H9 (cell line): ENCODE results near the gene PRKCA. TPM values are rescaled to one million over a fixed set of nuclear protein-coding genes. Genes with fewer than 3 reads are reported as not detected.

Experiments
- DNase-seq: peaks from one replicate; pipeline ENCODE4 v3.0.0-alpha.2; 2017
- H2AFZ ChIP-seq: one replicate; pipeline ENCODE4 v1.6.1; 2013; ENCODE audit warnings: mild to moderate bottlenecking, low read length, control low read depth, moderate library complexity
- H2AK5ac ChIP-seq: 2 replicates; pipeline ENCODE4 v1.6.1; 2013; ENCODE audit warnings: low read length, control low read depth, mixed read lengths; ENCODE audit not compliant: insufficient read length
- H2BK120ac ChIP-seq: one replicate; pipeline ENCODE4 v1.6.1; 2013; ENCODE audit warnings: low read depth, mild to moderate bottlenecking, low read length, control low read depth, inconsistent platforms; ENCODE audit not compliant: poor library complexity, severe bottlenecking
- H2BK12ac ChIP-seq: 2 replicates; pipeline ENCODE4 v1.6.1; 2013; ENCODE audit warnings: low read length, control low read depth, mixed read lengths, low read depth; ENCODE audit not compliant: insufficient read length
- H2BK15ac ChIP-seq: 2 replicates; pipeline ENCODE4 v1.6.1; 2013; ENCODE audit warnings: low read depth, low read length, control low read depth
- H2BK20ac ChIP-seq: one replicate; pipeline ENCODE4 v1.6.1; 2013; ENCODE audit warnings: low read depth, mild to moderate bottlenecking, low read length, control low read depth, inconsistent platforms; ENCODE audit not compliant: poor library complexity, severe bottlenecking
- H2BK5ac ChIP-seq: 2 replicates; pipeline ENCODE4 v1.6.1; 2013; ENCODE audit warnings: low read length, control low read depth, mixed read lengths; ENCODE audit not compliant: insufficient read length
- H3K14ac ChIP-seq: 2 replicates; pipeline ENCODE4 v1.6.1; 2013; ENCODE audit warnings: low read length, control low read depth; ENCODE audit not compliant: insufficient read depth
- H3K18ac ChIP-seq: 2 replicates; pipeline ENCODE4 v1.6.1; 2013; ENCODE audit warnings: low read depth, mild to moderate bottlenecking, mixed read lengths, low read length, control low read depth; ENCODE audit not compliant: insufficient read length
- H3K23ac ChIP-seq: 2 replicates; pipeline ENCODE4 v1.6.1; 2013; ENCODE audit warnings: low read length, control low read depth, mixed read lengths, low read depth; ENCODE audit not compliant: insufficient read length
- H3K23me2 ChIP-seq: 2 replicates; pipeline ENCODE4 v1.6.1; 2013; ENCODE audit warnings: low read depth, mild to moderate bottlenecking, mixed read lengths, low read length, control low read depth; ENCODE audit not compliant: insufficient read length, poor library complexity, severe bottlenecking
- H3K27ac ChIP-seq: 2 replicates; pipeline ENCODE4 v1.5.1; 2013; ENCODE audit warnings: low read length, control low read depth, mixed read lengths, low read depth; ENCODE audit not compliant: insufficient read length
- H3K27me3 ChIP-seq: 2 replicates; pipeline ENCODE4 v1.6.1; 2013; ENCODE audit warnings: low read length, control low read depth, inconsistent platforms; ENCODE audit not compliant: insufficient read depth
- H3K4ac ChIP-seq: 2 replicates; pipeline ENCODE4 v1.6.1; 2013; ENCODE audit warnings: low read depth, mild to moderate bottlenecking, control low read depth, inconsistent platforms, low read length, moderate library complexity
- H3K4me1 ChIP-seq: 2 replicates; pipeline ENCODE4 v1.6.1; 2013; ENCODE audit warnings: low read length, control low read depth, inconsistent platforms; ENCODE audit not compliant: insufficient read depth
- H3K4me2 ChIP-seq: 2 replicates; pipeline ENCODE4 v1.6.1; 2013; ENCODE audit warnings: low read length, control low read depth, mixed read lengths; ENCODE audit not compliant: insufficient read length, insufficient read depth
- H3K56ac ChIP-seq: 2 replicates; pipeline ENCODE4 v1.6.1; 2013; ENCODE audit warnings: low read depth, mild to moderate bottlenecking, mixed read lengths, low read length, control low read depth; ENCODE audit not compliant: insufficient read length
- H3K79me1 ChIP-seq: 2 replicates; pipeline ENCODE4 v1.6.1; 2013; ENCODE audit warnings: low read depth, mild to moderate bottlenecking, moderate library complexity, low read length, control low read depth, inconsistent platforms; ENCODE audit not compliant: insufficient read depth, poor library complexity, severe bottlenecking
- H3K79me2 ChIP-seq: 2 replicates; pipeline ENCODE4 v1.6.1; 2013; ENCODE audit warnings: low read length, control low read depth, inconsistent platforms; ENCODE audit not compliant: insufficient read depth
- H3K9ac ChIP-seq: 2 replicates; pipeline ENCODE4 v1.6.1; 2013; ENCODE audit warnings: low read length, control low read depth, mixed read lengths; ENCODE audit not compliant: insufficient read length; ENCODE audit errors: extremely low read depth
- H3K9me3 ChIP-seq: one replicate; pipeline ENCODE4 v1.6.1; 2013; ENCODE audit warnings: low read depth, low read length, inconsistent platforms; ENCODE audit not compliant: control insufficient read depth
- H3T11ph ChIP-seq: one replicate; pipeline ENCODE4 v1.6.1; 2013; ENCODE audit warnings: mild to moderate bottlenecking, low read length, control low read depth, inconsistent platforms
- H4K20me1 ChIP-seq: one replicate; pipeline ENCODE4 v1.6.1; 2013; ENCODE audit not compliant: control insufficient read depth, insufficient read length, insufficient read depth
- H4K5ac ChIP-seq: 2 replicates; pipeline ENCODE4 v1.6.1; 2013; ENCODE audit warnings: low read depth, mild to moderate bottlenecking, mixed read lengths, low read length, control low read depth; ENCODE audit not compliant: insufficient read length
- H4K8ac ChIP-seq: replicated peaks from 2 replicates; pipeline ENCODE4 v1.6.1; 2013; ENCODE audit warnings: low read length, control low read depth, mixed read lengths, low read depth; ENCODE audit not compliant: insufficient read length
- H4K91ac ChIP-seq: 2 replicates; pipeline ENCODE4 v1.6.1; 2013; ENCODE audit warnings: low read depth, mild to moderate bottlenecking, moderate library complexity, mixed read lengths, low read length, control low read depth; ENCODE audit not compliant: insufficient read length
- H3K27ac Mint-ChIP-seq, 3 experiments: 2 replicates in 2 of 3; 3 replicates in 1 of 3; pipeline ENCODE4 v1.8.0; 2020 to 2021; ENCODE audit warnings: mixed read lengths in 3 of 3, mild to moderate bottlenecking in 1 of 3, moderate library complexity in 1 of 3
- H3K27me3 Mint-ChIP-seq: 2 replicates; pipeline ENCODE4 v1.8.0; 2021; ENCODE audit warnings: low read depth, mild to moderate bottlenecking, moderate library complexity, mixed read lengths
- H3K36me3 Mint-ChIP-seq, 3 experiments: 2 replicates in 2 of 3; 3 replicates in 1 of 3; pipeline ENCODE4 v1.8.0; 2020 to 2021; ENCODE audit warnings: low read depth in 3 of 3, mixed read lengths in 3 of 3; ENCODE audit not compliant: insufficient read depth in 1 of 3
- H3K4me1 Mint-ChIP-seq, 2 experiments: 2 replicates each; pipeline ENCODE4 v1.8.0; 2020; ENCODE audit warnings: mixed read lengths in 2 of 2
- H3K4me3 Mint-ChIP-seq, 2 experiments: 2 replicates in 1 of 2; 3 replicates in 1 of 2; pipeline ENCODE4 v1.8.0; 2020 to 2021; ENCODE audit warnings: mild to moderate bottlenecking in 2 of 2, mixed read lengths in 2 of 2, moderate library complexity in 1 of 2
- H3K9me3 Mint-ChIP-seq, 2 experiments: 2 replicates in 1 of 2; 3 replicates in 1 of 2; pipeline ENCODE4 v1.8.0; 2020; ENCODE audit warnings: mild to moderate bottlenecking in 2 of 2, mixed read lengths in 2 of 2, moderate library complexity in 1 of 2
- WGBS: extraction: QIAGEN DNeasy Blood & Tissue Kit; methylation state at CpG from one replicate; pipeline ENCODE4 v1.1.7; 2013; ENCODE audit warnings: missing lambda C conversion rate, low lambda C conversion rate, mixed read lengths; ENCODE audit not compliant: insufficient read length; ENCODE audit errors: extremely low coverage; 5-methylcytosine and 5-hydroxymethylcytosine counted together
- total RNA-seq: library from RNA; stranded (reverse); gene quantifications from 2 replicates; pipeline ENCODE4 v1.2.1, GENCODE V29; 2021
- TF ChIP-seq, protein P1 (sequence below): fragments of 200-600 bp; sonication (generic); conservative IDR thresholded peaks from 3 replicates; pipeline ENCODE4 v1.8.0; 2021; ENCODE audit warnings: antibody characterized with exemption, mild to moderate bottlenecking

The PRKCA gene
- total RNA-seq, 1 experiment from 2014 or later = 10.5 TPM

DNA sequence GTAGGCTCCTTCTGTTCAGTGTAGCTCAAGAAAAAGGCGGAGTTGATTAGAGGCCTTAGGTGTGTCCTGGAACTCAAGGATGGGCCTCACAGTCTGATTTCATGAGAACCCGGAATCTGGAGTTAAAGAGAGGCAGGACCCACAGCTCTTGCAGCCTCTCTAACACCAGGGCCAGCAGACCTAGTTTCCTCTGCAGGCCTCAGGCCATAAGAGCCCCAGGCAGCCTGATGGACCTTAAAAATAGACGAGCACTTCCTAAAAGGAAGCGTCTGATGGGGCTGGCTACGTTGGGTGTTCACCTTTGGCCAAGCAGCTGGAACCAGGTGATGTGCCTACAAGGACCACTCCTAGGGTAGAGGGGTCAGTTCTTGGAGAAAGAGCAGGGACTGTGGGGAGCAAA lies 540.1 kb downstream of the PRKCA start:
- Histone ChIP-seq H3K79me1 (no peaks in the 10 kb centered on the region), H2BK15ac (no peak overlapping the region), H3K4ac (no peak overlapping the region), H2AK5ac (no peak overlapping the region), H3T11ph (no peak overlapping the region), H2BK5ac (no peak overlapping the region), H3K4me1 (no peaks in the 10 kb centered on the region), H2AFZ (no peak overlapping the region), H4K8ac (no peak overlapping the region), H3K27ac (no peak overlapping the region), H2BK12ac (no peak overlapping the region), H3K14ac (no peak overlapping the region), H3K9ac (no peak overlapping the region), H2BK120ac (no peak overlapping the region), H3K23me2 (no peaks in the 10 kb centered on the region), H3K18ac (no peak overlapping the region), H3K23ac (no peak overlapping the region), H4K20me1 (no peaks in the 10 kb centered on the region), H2BK20ac (no peak overlapping the region), H3K79me2 (no peaks in the 10 kb centered on the region), H3K56ac (no peak overlapping the region), H4K91ac (no peak overlapping the region), H4K5ac (no peak overlapping the region), H3K4me2 (no peak overlapping the region), H3K27me3 (no peaks in the 10 kb centered on the region), H3K9me3 (no peaks in the 10 kb centered on the region)
- H3K27me3 Mint-ChIP-seq = peaks cover 13% of the 10 kb centered on the region
- peaks cover 0 to 9% (median 3%) of the 10 kb centered on the region in 3 experiments; a peak in 6 of 7 replicates for H3K36me3 Mint-ChIP-seq
- H3K27ac Mint-ChIP-seq = no peak overlapping the region
- no peak overlapping the region for H3K4me3 Mint-ChIP-seq
- TF ChIP-seq, protein P1, sequence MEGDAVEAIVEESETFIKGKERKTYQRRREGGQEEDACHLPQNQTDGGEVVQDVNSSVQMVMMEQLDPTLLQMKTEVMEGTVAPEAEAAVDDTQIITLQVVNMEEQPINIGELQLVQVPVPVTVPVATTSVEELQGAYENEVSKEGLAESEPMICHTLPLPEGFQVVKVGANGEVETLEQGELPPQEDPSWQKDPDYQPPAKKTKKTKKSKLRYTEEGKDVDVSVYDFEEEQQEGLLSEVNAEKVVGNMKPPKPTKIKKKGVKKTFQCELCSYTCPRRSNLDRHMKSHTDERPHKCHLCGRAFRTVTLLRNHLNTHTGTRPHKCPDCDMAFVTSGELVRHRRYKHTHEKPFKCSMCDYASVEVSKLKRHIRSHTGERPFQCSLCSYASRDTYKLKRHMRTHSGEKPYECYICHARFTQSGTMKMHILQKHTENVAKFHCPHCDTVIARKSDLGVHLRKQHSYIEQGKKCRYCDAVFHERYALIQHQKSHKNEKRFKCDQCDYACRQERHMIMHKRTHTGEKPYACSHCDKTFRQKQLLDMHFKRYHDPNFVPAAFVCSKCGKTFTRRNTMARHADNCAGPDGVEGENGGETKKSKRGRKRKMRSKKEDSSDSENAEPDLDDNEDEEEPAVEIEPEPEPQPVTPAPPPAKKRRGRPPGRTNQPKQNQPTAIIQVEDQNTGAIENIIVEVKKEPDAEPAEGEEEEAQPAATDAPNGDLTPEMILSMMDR = no peak
- WGBS = no CpG with 5 or more reads among the region's 5 CpGs
- H3K4me1 Mint-ChIP-seq = no peaks in the 10 kb centered on the region
- DNase-seq = no peak
- H3K9me3 Mint-ChIP-seq = peaks cover 15 to 21% of the 10 kb centered on the region in 2 experiments
